Amygdala (tissue), 56 donors: ENCODE data around the gene ASTN2.

Source experiments
- DNase-seq, 56 donors: peaks; one replicate each; lab custom pipeline; 2025; lab: John Stamatoyannopoulos, UW

ASTN2 gene

DNA sequence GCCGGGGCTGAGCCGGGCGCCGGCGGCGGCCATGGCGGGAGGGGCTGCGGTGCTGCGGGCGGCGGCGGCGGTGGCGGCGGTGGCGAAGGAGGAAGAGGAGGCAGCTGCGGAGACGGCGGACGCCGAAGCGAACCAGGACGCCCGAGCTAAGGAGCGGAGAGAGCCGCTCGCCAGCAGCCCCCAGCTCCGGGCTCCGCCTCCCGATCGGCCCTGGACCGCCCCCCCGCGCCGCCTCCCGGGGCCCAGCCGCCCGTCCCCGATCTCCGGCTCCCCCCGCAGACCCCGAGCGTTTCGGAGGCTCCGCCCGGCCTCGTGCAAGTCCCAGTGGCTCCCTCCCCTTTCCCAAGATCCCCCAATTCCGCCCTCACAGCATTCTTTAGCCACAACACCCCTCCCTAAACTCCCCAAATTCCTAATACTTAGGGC, at the start of gene ASTN2:
ASTN2 (minus strand) TSS at position 152 of the 426 bp plus-strand sequence; CDS start at position 33, 119 bp downstream.
- DNase-seq = peak in 35 of 56 donors; percentile 17 to 73 (median 52)

- peak in 7 of 56 donors; percentile 2 to 37 (median 9) for DNase-seq
These were observed 48.0 kb upstream of the ASTN2 start for GRCh38 chr9:117462861-117463260.

GRCh38 chr9:117461386-117461785, 46.5 kb upstream of the ASTN2 start:
- no peak for DNase-seq

DNA sequence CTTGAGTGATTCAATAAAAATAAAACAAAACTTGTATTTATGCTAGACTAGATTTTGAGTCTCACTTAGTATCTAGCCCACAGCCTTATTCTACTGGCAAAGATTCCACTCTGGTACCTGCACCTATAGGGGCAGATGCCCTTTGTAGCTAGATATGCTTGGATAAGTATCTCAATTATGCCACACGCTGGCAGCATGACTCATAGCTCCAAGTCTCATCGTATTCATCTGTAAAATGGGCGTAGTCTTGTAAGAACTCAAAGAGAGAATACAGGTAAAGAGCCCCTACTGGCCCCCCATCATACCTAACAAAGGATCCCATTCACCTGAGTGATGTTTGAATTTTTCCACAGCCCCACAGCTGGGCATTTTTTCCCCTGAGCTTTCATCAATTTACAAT, 45.9 kb upstream of the ASTN2 start:
- no peak for DNase-seq

DNA sequence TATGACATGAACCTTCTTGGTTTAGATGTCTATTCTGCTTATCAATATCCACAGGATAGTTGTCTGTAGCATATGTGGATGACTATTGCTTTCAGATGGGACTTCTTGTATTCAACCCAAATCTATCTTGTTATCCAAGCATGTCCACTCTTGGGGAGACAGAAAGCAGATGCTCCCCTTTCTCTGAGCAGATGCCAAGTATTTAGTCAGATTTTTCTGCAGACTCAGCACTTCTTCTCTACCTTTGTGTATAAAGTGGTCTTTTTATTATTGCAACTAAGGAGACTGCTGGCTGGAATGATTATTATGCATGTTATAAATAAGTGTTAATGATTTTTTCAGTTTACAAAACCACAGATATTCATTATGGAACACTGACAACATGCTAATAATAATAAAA, 45.1 kb upstream of the ASTN2 start:
- no peak for DNase-seq

DNA sequence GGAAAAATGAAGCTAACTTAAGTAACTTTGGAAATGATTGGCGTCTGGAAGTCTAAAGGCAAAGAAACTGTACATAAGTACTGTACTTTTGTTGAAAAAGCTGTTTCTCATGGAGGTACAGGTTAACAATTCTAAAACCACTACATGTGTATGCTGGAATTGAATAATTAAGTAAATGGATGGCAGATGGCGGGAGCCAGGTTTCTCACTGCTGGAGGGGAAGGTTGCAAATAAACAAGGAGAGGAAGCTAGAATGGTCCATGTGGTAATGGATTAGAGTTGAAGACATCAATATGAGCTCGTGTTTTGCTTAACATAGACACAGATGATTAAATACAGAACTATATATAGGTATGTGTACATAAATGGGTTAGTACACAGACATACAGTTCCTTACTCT, 43.2 kb upstream of the ASTN2 start:
- DNase-seq = no peak

GRCh38 chr9:117454711-117455110, 39.9 kb upstream of the ASTN2 start:
- DNase-seq = no peak

GRCh38 chr9:117453737-117454136, 38.9 kb upstream of the ASTN2 start:
- no peak for DNase-seq

DNA sequence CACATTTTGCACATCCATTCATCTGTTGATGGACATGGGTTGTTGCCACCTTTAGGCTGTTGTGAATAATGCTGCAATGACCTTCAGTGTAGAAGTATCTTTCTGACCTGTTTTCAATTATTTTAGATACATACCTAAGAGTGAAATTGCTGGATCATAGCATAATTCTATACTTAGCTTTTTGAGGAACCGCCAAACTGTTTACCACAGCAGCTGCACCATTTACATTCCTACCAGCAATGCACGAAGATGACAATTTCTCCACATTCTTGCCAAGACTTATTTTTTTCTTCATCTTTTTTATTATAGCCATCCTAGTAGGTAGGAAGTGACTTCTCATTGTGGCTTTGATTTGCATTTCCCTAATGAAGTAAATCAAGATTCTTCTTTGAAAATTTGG, 36.5 kb upstream of the ASTN2 start:
- DNase-seq = no peak

DNA sequence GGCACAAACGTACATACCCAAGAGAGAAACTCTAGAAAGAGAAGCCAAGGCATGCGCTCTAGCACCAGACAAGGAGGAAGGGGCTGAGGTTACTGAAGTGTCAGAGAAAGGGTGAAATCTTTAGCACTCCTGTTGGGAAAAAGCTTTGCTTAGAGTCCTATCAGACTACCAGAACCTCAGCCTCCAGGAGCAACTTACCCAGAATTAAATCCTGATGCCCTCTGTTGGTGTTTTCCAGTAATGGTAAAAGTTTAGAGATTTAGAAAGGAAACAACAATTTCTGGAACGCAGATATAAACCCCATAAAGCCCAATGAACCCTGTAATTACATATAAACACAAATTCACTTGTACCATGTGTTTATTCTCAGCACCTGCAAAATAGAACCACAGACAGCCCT, 33.2 kb upstream of the ASTN2 start:
- DNase-seq = no peak

DNA sequence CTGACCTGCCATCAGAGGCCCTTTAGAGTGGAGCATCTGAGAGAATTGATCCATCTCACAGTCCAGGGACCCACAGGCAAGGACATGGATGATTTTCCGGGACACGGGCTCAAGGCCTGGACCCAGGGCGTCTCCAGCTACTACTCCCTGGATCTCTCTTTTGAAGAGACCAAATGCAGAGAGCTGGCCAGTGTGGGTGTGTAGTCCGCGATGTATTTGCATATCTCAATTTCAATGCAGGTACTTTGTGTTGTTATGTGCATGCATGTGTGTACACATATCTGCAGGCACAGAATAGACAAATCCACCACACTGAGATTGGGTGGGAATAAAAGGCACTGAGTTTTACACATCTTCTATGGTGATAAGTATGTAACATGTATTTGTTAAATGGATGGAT, 30.8 kb upstream of the ASTN2 start:
- DNase-seq = no peak

GRCh38 chr9:117444501-117444900, 29.6 kb upstream of the ASTN2 start:
- no peak for DNase-seq

- DNase-seq = peak in 1 of 56 donors; percentile 14
These were observed 22.4 kb upstream of the ASTN2 start for GRCh38 chr9:117437283-117437682.

GRCh38 chr9:117435630-117436261, 20.9 kb upstream of the ASTN2 start:
- DNase-seq = peak in 2 of 56 donors; percentile 4 to 5

- DNase-seq = no peak
These were observed 19.7 kb upstream of the ASTN2 start for GRCh38 chr9:117434566-117434965.

- no peak for DNase-seq
These were observed 16.0 kb upstream of the ASTN2 start for GRCh38 chr9:117430813-117431212.

GRCh38 chr9:117427357-117427913, 12.6 kb upstream of the ASTN2 start:
- DNase-seq = no peak

GRCh38 chr9:117425566-117425965, 10.7 kb upstream of the ASTN2 start:
- DNase-seq = no peak

- no peak for DNase-seq
These were observed 9.4 kb upstream of the ASTN2 start for GRCh38 chr9:117424291-117424690.

DNA sequence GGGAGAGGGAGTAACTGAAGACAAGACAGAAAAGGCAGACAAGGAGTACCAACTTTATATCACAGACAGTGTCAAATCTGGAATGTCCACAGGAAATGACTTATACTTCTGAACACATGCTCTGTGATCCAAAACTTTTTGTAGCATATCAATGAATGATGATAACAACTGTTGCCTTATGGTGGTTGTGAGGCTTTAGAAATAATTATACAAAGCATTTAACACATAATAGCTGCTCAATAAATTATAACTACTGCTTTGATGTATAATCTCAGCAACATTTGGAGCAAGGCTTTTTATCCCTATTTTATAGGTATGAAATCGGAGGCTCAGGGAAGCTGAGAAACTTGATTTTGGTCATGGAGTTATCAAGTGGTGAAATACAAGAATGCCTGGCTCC, 3.3 kb upstream of the ASTN2 start:
- DNase-seq = no peak

DNA sequence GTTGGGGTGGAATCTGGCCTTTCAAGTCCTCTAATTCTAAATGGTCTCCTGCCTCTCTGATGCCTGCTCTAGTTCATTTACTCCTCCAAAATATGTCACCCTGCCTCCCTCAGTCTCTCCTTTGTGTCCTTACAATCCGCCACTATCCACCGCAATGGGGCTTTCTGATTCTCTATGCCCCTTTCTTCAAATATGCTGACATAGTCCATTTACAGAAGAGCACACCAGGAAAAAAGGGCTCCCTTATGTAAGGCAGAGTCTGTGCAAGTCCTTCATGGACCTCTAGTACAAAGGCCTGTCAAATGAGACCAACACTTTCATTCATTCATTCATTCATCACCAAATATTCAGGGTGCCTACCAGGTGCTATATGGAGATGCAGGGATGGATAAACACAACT, 2.0 kb upstream of the ASTN2 start:
- no peak for DNase-seq

GRCh38 chr9:117415358-117415914, 579 bp upstream of the ASTN2 start:
- DNase-seq = peak in 4 of 56 donors; percentile 4 to 51 (median 10)
